GM18505 (cell line): ENCODE measurements around the gene COX8A.
"Not testable (repeated sequence)": the region's sequence is repeated elsewhere in the genome, so short reads cannot be mapped to it uniquely, and the experiment has no call there.

ENCODE experiments used
- ATAC-seq: cut with Tn5 transposase; IDR thresholded peaks from one replicate; pipeline ENCODE4 v1.9.1; 2021; ENCODE audit not compliant: unreplicated experiment
- POLR2A ChIP-seq: IDR thresholded peaks from 4 replicates; pipeline ENCODE4 v1.6.1; 2011; ENCODE audit warnings: borderline replicate concordance; ENCODE audit not compliant: insufficient read depth, insufficient read length; ENCODE audit errors: extremely low read depth

The COX8A gene

GRCh38 chr11:63945477-63946163, 28.8 kb upstream of the COX8A start:
- no peak for ATAC-seq

DNA sequence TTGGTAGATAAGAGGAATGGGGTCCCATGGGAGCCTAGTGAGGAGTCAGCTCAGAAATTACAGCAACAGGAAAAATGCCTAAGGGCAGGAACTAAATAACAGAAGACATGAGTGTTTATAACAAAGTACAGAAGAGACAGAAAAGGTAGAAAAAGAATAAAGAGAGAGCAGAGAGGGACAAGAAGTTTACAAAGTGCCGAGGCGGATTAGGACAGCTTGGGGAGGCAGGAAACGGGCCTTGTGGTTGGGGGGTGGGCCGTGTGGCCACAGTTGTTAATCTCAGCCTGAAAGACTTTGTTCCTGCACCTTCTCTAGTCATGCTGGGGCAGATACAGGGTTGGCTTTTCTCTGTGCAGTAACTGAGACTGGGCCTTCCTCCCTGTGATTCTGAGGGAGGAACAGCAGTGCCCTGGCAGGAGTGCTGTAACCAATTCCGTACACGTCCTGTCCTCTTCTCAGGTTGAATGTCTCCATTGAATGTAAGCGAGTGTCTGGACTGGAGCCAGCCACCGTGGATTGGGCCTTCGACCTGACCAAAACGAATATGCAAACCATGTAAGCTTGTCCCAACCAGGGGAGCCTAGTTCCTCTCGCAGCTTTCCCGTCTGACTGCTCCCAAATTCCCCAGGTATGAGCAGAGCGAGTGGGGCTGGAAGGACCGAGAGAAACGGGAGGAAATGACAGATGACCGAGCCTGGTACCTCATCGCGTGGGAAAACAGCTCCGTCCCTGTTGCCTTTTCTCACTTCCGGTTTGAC, 22.5 kb upstream of the COX8A start:
- no peak for ATAC-seq
- TF ChIP-seq POLR2A, result no peak

More at GRCh38 chr11:63945477-63946163, 28.8 kb upstream of the COX8A start:
- no peak for TF ChIP-seq POLR2A

DNA sequence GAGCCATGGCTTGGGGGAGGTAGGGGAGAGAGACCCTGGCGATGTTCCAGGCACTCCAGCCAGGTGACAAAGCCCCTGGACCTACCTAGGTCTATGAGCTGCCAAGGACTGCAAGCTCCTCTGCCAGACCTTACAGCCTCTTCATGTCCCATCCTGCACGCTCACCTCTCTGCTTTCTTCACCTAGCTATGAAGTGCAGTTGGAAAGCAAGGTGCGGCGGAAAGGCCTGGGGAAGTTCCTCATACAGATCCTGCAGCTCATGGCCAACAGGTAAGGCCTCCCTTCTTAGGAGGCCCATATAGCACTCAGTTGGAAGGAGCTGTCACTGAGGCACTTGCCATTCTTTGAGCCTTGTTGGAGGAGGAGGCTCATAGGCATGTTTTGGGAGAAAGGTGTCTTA, 21.9 kb upstream of the COX8A start:
- TF ChIP-seq POLR2A, result no peak
- no peak for ATAC-seq

- ATAC-seq, result no peak
- no peak for TF ChIP-seq POLR2A
Observed at GRCh38 chr11:63958008-63958407, 16.4 kb upstream of the COX8A start.

DNA sequence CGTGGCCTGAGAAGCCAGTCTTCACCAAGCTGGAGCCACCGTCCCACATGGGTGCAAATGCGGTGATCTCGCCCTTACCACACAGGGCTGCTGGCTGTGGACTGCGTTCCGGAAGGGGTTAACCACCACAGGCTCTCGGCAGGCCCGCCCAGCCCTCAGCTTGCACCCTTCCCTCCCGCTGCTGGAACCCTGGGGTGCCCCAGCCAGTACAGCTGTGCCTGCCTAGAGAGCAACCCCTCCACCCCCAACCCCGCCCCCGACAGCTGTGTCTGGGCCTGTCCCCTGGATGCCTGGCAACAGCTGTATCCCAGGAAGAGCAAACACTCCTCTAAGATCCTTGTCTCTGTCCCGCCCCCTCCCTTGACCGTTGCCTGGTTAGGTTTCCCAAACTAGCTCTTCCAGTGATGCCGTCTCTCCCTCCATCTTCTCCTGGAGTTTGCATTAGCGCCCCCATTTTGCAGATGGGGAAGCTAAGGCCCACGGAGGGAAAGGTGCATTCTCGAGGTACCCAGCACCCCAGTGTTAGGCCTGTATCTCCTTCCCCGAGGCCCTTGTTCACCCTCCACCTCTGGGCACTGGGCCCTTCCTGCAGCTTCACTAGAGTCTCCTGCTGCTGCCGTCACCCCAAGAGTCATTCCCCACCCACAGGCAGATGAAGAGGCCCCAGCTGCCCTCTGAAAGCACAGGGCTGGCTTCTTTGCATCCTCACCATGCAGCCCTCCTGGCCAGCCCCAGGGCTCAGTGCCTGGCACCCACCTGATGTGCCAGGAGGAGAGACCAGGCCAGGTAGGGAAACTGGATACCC, 12.6 kb upstream of the COX8A start:
- no peak for TF ChIP-seq POLR2A
- ATAC-seq, result no peak

DNA sequence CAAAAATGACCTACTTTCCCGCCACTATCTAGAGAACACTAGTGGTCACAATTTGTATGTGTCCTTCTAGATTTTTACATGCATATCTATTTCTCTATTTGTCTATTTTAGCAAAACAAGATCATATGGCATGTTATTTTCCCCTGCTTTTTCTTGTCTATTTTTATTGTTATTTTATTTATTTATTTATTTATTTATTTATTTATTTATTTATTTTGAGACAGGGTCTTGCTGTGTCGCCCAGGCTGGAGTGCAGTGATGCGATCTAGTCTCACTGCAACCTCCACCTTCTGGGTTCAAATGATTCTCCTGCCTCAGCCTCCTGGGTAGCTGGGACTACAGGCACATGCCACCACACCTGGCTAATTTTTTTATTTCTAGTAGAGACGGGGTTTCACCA, 10.5 kb upstream of the COX8A start:
- not testable (repeated sequence) for ATAC-seq

DNA sequence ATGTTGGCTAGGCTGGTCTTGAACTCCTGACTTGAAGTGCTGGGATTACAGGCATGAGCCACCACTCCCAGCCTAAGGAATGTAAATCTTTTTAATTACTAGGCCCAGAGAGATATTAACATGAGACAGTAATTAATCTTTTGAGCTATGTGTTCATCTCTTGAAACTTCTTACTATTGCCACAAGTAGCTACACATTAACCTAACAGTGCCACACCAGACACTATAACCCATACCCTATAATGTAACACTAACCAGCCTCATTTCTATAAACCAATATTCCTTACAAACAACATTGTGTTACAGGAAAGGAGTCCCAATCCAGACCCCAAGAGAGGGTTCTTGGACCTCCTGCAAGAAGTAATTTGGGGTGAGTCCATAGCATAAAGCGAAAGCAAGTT, 8.0 kb upstream of the COX8A start:
- TF ChIP-seq POLR2A, result no peak
- no peak for ATAC-seq

DNA sequence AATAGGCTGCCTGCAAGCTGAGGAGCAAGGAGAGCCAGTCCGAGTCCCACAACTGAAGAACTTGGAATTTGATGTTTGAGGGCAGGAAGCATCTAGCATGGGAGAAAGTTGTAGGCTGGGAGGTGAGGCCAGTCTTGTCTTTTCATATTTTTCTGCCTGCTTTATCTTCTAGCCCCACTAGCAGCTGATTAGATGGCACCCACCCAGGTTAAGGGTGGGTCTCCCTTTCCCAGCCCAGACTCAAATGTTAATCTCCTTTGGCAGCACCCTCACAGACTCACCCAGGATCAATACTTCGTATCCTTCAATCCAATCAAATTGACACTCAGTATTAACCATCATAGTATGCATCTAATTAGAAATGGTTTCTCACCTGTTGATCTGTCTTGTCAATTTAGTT, 5.0 kb upstream of the COX8A start:
- no peak for ATAC-seq
- TF ChIP-seq POLR2A, result no peak

GRCh38 chr11:63970902-63971301, 3.5 kb upstream of the COX8A start:
- no peak for ATAC-seq
- TF ChIP-seq POLR2A, result no peak

- not testable (repeated sequence) for ATAC-seq
Observed at GRCh38 chr11:63973912-63974258, 535 bp upstream of the COX8A start.

- no peak for ATAC-seq
- no peak for TF ChIP-seq POLR2A
Observed at GRCh38 chr11:63978551-63979239, 4.3 kb downstream of the COX8A start.

DNA sequence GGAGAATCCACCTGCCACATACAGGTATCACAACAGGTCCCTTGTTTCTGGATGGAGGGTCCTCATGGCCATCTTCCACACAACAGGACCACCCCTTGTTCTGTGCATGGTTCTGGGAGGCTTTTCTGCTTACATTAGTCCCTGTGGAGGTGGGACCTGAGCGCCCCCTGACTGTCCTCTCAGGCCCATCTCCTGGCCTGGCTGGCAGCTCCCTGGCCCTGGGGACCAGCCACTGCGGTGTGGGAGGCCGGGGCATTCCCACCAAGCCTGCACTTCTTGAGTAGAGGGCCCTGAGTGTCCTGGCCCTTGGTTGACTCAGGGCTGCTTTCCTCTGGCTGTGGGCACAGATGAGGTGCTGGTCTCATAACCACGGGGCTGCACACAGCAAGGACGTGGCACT, 5.0 kb downstream of the COX8A start:
- no peak for TF ChIP-seq POLR2A
- no peak for ATAC-seq

GRCh38 chr11:63985812-63986155, 11.4 kb downstream of the COX8A start:
- TF ChIP-seq POLR2A, result no peak
- ATAC-seq, result no peak
